NCI-H2029 (cell line): ENCODE data around the gene WBP2.
A peak's percentile ranks its signal among the peaks of the same experiment; 100 is the strongest.

Experiments
- DNase-seq: peaks from one replicate; lab custom pipeline; 2025; lab: John Stamatoyannopoulos, UW

Gene WBP2

DNA sequence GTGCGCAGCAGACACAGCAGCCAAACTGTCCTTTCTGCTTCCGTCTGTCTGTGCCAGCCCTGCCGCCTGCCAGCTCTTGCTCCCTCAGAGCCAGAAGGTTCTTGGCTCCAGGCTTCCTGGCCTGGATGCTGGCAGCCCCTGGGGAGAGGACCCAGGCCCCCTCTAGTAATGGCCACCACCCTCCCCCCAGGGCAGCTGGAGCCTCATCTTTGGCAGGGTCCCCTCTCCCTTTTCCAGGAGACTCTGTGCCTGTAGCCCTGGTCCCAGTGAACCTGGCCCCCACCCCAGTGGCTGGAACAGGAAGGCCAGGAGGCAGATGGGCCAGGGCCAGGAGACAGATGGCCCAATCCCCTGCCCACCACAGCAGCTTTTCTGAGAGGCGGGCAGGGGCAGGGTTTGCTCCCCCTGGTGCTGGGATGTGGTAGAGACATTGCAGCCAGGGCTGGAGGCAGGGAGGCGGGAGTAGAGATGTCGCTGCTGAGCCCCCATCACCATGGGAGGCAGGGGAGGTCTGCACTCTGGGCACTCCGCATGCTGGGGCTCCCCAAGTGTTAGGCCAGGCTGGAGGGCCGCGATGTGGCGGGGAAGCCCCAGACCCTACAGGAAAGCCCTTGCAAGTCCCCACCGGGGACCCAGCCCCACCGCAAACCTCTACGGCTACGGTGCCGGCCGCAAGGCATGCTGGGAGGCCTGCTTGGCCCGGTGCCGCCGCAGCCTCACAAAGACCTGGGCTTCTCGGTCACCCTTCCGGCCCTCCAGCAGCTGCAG lies 27.6 kb downstream of the WBP2 start:
- DNase-seq, result peak; percentile 38

DNA sequence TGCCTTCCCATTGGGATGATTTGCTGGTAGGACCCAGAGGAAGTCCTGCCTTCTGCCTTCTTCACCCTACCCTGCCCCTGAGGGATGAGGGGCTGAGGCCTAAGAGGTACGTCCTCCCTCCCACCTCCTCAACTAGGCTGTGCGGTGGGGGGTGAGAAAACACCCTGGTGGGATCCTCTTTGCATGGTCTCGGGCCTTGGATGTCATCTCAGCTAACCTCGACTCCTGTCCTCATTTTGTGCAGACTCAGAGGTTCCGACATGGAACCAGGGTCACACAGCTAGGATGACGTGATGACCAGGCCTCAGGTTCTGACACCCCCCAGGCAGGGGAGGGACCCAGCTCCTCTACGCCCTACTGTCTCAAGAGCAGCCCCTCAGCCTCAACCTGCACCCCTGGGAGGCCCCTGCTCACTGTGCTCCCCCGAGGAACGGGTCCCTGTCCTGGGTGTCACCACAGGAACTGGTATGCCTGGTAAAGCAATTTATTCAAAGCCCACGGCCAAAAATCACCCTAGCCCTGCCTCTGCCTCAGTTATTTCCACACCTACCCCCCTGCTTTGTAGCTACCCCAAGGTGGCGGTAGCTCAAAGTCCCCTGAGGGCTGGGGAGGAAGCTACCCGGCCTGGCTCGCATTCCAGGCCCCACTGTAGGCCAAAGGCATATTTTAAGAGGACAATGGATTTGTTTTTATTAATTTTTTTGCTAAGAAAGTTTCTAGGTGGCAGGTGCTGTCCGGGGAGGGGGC lies 28.4 kb downstream of the WBP2 start:
- DNase-seq, result no peak

- DNase-seq, result no peak
These were observed 29.3 kb downstream of the WBP2 start for GRCh38 chr17:75825748-75826370.

DNA sequence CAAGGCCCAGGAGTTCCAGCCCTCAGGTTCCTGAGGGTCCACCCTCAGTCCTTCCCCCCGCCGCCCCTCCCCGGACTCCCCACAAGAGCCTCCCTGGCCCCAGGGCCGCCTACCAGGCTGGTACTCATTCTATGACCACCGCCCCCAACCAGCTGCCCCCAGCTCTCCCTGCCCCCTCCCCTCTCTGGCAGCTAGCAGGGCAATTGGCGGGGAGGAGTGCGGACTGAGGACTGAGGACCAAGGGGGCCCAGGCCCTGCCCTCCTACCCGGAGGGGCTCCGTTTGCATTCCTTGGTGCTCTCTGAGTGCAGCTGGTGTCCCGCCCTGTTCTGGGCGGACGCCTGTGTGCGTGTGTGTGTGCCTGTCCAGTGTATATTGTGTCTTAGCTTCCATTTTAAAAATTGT lies 30.0 kb downstream of the WBP2 start:
- DNase-seq, result no peak

DNA sequence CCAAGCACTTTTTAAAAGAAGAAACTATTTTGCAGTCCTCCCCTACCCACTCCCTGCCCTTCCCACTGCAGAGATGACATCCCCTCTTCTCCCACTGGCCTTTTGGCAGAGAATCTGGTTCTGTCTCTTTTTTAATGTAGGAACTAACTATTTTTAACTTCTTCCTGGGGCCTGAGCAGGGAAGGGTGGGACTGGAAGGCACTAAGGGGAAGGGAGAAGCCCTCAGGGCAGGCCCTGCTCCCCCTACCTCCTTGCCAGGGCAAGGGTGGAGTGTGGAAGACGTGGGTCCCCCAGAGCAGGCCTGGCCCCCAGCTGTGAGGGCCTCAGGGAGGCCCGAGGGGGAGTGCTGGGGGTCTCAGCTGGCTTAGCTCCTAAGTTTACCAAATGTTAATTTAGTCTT lies 30.5 kb downstream of the WBP2 start:
- DNase-seq, result no peak

DNA sequence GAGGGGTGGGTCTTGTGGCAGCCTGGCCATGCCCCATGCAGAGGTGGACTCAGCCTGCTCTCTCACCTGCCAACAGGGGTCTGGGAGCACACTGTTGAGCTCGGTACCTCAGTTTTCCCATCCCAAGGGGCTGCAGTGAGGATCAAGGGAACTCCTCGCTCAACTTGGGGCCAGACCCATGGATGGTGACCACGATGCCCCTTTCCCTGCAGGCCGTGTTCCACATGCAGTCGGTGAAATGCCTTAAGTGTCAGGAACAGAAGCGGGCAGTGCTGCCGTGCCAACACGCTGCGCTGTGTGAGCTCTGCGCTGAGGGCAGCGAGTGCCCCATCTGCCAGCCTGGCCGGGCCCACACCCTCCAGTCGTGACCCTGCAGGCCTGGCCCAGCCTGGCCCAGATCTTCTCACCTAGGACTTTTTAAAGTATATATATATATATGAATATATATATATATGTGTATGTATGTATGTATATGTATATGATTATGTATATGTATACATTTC lies 31.0 kb downstream of the WBP2 start:
- no peak for DNase-seq

- DNase-seq, result no peak
These were observed 31.7 kb downstream of the WBP2 start for GRCh38 chr17:75823257-75824041.

GRCh38 chr17:75822800-75823166 lies 32.4 kb downstream of the WBP2 start:
- no peak for DNase-seq

DNA sequence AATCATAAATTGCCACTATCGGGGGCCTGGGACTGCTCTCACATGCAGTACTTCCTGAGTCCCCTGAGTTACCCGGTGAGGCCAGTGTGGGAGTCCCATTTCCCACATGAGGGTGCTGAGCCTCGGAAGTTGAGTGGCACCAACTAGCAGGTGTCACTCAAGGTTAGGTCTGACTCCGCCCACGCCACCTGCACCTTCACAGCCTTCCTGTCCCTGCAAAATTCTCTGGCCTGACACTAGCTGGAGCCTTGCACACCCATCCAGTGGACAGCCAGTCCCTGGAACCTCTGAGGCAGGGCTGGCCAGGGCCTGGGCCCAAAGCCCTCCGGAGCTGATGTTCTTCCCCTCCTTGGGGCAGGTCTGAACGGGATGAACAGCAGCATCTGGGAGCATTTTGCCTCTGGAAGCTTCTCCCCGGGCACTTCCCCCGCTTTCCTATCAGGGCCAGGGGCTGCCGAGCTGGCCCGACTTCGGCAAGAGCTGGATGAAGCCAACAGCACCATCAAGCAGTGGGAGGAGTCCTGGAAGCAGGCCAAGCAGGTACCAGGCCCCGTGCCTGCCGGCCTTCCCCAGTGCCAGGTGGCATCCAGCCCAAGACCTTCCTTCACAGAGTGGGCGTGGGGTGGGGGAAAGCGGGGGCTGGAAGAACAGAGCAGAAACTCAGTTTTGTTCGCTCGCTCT lies 32.9 kb downstream of the WBP2 start:
- peak; percentile 58 for DNase-seq

GRCh38 chr17:75821552-75821951 lies 33.6 kb downstream of the WBP2 start:
- no peak for DNase-seq

DNA sequence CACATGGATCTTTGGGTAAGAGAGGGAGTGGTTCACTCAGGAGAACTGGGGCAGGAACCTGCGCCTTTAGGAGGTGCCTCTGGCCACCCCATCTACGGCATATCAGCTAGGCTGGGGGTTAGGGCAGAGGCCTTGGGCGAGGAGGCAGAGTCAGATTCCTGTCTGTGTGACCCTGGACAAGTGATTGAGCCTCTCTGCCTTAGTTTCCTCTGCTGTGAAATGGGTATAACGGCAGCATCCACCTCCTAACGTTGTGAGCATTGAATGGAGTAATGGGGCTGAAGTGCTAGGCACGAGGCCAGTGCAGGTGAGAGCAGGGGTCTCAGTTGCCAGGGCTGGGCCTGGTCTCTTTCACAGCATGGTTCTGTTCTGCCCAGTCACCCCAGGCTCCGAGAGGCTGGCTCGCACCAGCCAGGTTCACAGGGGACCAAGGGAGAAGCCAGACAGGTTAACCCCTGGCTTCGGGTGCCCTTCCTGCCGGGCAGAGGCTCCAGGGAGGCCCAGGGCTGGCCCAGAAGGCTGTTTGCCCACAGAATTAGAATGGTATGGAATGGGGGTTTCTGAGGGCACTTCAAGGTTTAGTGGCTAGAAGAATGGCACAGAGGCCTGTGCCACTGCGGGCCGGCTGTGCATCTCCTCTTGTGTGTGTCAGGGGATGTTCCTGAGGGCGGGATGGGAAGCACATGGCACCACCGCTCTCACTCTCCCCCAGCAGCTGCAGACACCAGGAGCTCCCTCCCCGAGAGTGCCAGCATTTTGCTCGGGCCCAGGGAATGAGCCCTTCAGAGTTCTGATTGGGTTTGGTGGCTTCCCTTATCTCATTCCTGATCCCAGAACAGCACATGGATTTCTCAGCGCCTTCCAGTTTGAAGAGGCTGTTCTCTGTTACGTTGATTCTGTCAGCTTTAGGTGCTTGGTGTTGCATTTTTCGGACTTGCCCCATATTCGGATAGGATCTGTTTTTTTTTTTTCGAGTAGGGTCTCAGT lies 34.7 kb downstream of the WBP2 start:
- DNase-seq, result no peak

DNA sequence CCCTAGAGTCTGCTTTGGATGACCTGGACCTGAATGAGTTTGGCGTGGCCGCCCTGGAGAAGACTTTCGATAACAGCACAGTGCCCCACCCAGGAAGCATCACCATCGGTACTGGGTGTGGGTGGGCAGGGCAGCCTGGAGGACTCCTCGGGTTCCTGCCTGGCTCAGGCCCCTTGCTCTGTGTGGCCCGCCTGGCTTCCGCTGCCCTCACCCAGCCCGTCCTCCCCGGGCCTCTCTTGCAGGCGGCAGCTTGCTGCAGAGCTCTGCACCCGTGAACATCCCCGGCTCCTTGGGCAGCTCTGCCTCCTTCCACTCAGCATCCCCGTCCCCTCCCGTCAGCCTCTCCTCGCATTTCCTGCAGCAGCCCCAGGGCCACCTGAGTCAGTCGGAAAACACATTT lies 35.5 kb downstream of the WBP2 start:
- no peak for DNase-seq

DNA sequence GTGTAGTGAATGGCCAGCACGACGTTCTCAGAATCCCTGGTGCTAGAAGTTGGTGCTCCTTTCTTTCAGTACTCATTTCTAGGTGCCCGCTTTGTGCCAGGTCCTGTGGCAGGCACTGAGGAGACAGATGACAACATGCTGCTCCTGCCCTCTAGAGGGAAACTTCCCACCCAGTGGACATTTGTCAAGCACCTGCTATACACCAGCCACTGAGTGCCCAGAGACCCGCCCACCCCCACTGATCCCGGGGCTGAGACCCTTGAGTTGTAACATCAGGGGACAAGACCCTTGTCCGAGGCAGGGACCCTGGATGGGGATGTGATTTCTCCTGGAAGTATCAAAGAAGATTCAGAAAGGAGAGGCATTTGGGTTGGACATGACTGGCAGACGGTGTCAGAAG lies 36.0 kb downstream of the WBP2 start:
- no peak for DNase-seq

GRCh38 chr17:75818326-75818885 lies 36.7 kb downstream of the WBP2 start:
- DNase-seq, result no peak

DNA sequence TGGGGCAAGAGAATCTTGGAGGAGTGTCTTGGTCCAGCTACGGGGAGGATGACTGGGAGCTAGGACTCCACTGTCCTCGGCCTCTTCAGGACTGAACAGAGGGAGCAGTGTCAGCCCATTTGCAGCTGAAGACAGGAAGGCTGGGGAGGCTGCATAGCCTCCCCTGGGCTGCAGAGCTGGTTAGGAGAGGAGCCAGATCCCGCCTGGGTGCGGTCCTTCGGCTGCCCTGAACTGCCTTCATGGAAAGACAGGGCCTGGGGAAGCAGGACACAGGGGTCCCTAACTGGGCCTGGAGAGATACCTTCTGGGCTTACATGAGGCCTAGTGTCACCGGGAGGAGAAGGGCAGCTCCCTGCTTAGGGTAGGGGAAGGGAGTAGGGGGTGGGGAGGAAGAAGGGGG lies 37.6 kb downstream of the WBP2 start:
- no peak for DNase-seq

- no peak for DNase-seq
These were observed 38.4 kb downstream of the WBP2 start for GRCh38 chr17:75816693-75817092.

DNA sequence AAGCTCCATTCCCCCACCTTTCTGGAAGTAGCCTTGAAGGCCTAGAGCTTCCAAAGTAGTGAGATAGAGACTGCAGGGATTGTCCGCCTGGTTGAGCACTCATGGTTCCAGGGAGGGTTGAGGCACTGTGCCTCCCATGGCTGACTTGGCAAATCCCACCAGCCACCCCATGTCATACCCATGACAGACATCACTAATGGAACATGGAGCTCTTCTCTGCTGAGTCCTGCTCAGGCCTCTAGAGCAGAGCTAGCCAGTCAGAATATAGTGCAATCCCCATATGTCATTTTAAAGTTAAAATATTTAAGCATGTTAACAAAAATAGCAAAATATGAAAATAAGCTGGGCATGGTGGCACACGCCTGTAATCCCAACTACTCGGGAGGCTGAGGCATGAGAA lies 39.7 kb downstream of the WBP2 start:
- no peak for DNase-seq

DNA sequence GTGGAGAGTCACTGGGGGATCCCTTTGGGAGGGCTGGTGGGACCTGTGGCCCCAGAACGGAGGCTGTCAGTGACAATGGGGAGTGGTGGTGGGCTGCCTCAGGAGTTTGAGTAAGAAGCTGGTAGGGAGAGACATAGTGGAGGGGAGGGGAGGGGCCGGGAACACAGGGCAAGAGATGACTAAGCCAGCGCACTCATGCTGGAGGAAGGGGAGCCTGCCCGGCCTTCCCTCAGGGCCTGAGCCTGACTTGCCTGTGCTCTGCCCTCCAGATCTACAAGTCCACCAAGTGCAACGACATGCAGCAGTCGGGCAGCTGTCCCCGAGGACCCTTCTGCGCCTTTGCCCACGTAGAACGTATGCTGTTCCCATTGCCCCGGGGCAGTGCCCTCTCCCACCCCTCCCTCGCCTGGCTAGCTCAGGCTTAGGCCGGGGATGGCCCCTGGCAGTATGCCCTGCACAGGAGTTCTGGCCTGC lies 40.2 kb downstream of the WBP2 start:
- no peak for DNase-seq

DNA sequence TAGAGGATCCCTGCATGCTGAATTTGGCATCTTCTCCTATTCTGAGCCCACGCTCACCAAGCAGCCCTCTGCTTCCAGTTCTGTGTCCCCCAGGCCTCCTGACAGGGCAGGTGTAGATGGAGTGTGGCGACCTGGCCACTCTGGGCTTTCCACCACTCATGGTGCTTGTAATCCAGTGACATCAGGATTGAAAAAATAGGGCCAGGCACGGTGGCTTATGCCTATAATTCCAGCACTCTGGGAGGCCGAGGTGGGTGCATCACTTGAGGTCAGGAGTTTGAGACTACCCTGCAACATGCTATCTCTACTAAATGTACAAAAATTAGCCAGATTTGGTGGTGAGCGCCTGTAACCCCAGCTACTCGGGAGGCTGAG lies 41.1 kb downstream of the WBP2 start:
- DNase-seq, result no peak
